Astrocyte (in vitro differentiated cells and primary cell): ENCODE data around the gene ATF6B. TPM values are rescaled to one million over a fixed set of nuclear protein-coding genes. Genes with fewer than 3 reads are reported as not detected.
"Not testable (repeated sequence)": the region's sequence is repeated elsewhere in the genome, so short reads cannot be mapped to it uniquely, and the experiment has no call there.

Source experiments
- DNase-seq: peaks from one replicate; pipeline ENCODE4 v3.0.0-alpha.2; 2010; ENCODE audit warnings: low read depth
- FAIRE-seq: peaks from 2 replicates; lab custom pipeline; 2011; peaks lifted over from hg19 to GRCh38; lab: Jason Lieb, UNC
- H2AFZ ChIP-seq: 2 replicates; pipeline ENCODE4 v1.6.0; 2012; ENCODE audit warnings: low read depth, low read length, inconsistent platforms
- H3K27ac ChIP-seq: 2 replicates; pipeline ENCODE4 v1.5.1; 2011; ENCODE audit warnings: low read depth, low read length, inconsistent platforms
- H3K27me3 ChIP-seq: 2 replicates; pipeline ENCODE4 v1.6.0; 2011; ENCODE audit warnings: low read length, inconsistent platforms; ENCODE audit not compliant: insufficient read depth
- H3K36me3 ChIP-seq: 2 replicates; pipeline ENCODE4 v1.5.1; 2011; ENCODE audit warnings: low read length, inconsistent platforms; ENCODE audit not compliant: insufficient read depth
- H3K4me1 ChIP-seq: 2 replicates; pipeline ENCODE4 v1.5.1; 2011; ENCODE audit warnings: low read length, inconsistent platforms; ENCODE audit not compliant: insufficient read depth
- H3K4me2 ChIP-seq: 2 replicates; pipeline ENCODE4 v1.6.0; 2012; ENCODE audit warnings: low read length, inconsistent platforms
- H3K4me3 ChIP-seq: 2 replicates; pipeline ENCODE4 v1.5.1; 2011; ENCODE audit warnings: low read depth, mild to moderate bottlenecking, low read length, inconsistent platforms; ENCODE audit not compliant: insufficient read depth
- H3K79me2 ChIP-seq: 2 replicates; pipeline ENCODE4 v1.6.0; 2012; ENCODE audit warnings: mild to moderate bottlenecking, low read length, inconsistent platforms; ENCODE audit not compliant: insufficient read depth
- H3K9ac ChIP-seq: 2 replicates; pipeline ENCODE4 v1.6.0; 2012; ENCODE audit warnings: mild to moderate bottlenecking, low read length, inconsistent platforms
- H3K9me3 ChIP-seq: 2 replicates; pipeline ENCODE4 v1.5.1; 2012; ENCODE audit warnings: low read depth, mild to moderate bottlenecking, low read length, inconsistent platforms; ENCODE audit not compliant: insufficient read depth
- H4K20me1 ChIP-seq: 2 replicates; pipeline ENCODE4 v1.6.0; 2012; ENCODE audit warnings: low read length, inconsistent platforms; ENCODE audit not compliant: insufficient read depth
- H3K27ac Mint-ChIP-seq: one replicate; pipeline ENCODE4 v1.8.0; 2021; ENCODE audit warnings: mild to moderate bottlenecking, mixed read lengths; ENCODE audit not compliant: unreplicated experiment
- H3K27me3 Mint-ChIP-seq: one replicate; pipeline ENCODE4 v1.8.0; 2021; ENCODE audit warnings: low read depth, mixed read lengths; ENCODE audit not compliant: unreplicated experiment
- H3K36me3 Mint-ChIP-seq: one replicate; pipeline ENCODE4 v1.8.0; 2021; ENCODE audit warnings: low read depth, mixed read lengths; ENCODE audit not compliant: unreplicated experiment
- H3K4me1 Mint-ChIP-seq: one replicate; pipeline ENCODE4 v1.8.0; 2021; ENCODE audit warnings: low read depth, mixed read lengths; ENCODE audit not compliant: unreplicated experiment
- H3K4me3 Mint-ChIP-seq: one replicate; pipeline ENCODE4 v1.8.0; 2021; ENCODE audit warnings: mild to moderate bottlenecking, moderate library complexity, mixed read lengths; ENCODE audit not compliant: unreplicated experiment
- H3K9me3 Mint-ChIP-seq: one replicate; pipeline ENCODE4 v1.8.0; 2021; ENCODE audit warnings: mild to moderate bottlenecking, mixed read lengths; ENCODE audit not compliant: unreplicated experiment
- EZH2 ChIP-seq: IDR thresholded peaks from 2 replicates; pipeline ENCODE4 v1.6.1; 2012; ENCODE audit warnings: mild to moderate bottlenecking, low read length, inconsistent platforms; ENCODE audit not compliant: insufficient read depth
- total RNA-seq: library from RNA; stranded (reverse); gene quantifications from 2 replicates; pipeline ENCODE4 v1.2.1, GENCODE V29; 2021
- TF ChIP-seq, protein P1 (sequence below): IDR thresholded peaks from 2 replicates; pipeline ENCODE4 v1.5.1; 2011; ENCODE audit warnings: low read depth, mild to moderate bottlenecking, inconsistent platforms, low read length, moderate library complexity; ENCODE audit not compliant: insufficient read depth

Gene ATF6B
- total RNA-seq, 1 donor from 2014 or later: 68.7 TPM

DNA sequence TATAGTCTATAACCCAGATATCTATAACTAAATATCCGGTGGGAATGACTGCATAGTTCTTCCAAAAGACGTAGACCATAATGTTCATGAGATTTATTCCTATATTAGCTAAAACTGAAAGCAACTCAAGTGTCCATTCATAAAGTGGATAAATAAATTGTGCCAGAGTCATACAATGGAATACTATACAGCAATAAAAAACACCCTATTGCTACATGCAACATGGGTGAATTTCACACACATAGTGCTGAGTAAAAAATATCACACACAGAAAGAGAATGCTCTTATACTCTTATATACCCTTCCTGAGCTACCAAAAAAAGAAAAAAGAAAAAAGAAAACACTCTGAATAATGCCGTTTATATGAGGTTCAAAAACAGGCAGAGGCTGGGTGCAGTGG is 25.8 kb downstream of the ATF6B start:
- Histone ChIP-seq H3K9ac (no peak overlapping the region), H3K36me3 (no peaks in the 10 kb centered on the region), H3K9me3 (peaks cover 5% of the 10 kb centered on the region), H3K27me3 (peaks cover 21% of the 10 kb centered on the region), H3K4me1 (no peaks in the 10 kb centered on the region), H4K20me1 (no peaks in the 10 kb centered on the region), H3K79me2 (no peaks in the 10 kb centered on the region), H2AFZ (no peak overlapping the region), H3K4me2 (no peak overlapping the region), H3K4me3 (no peak overlapping the region), H3K27ac (no peak overlapping the region)
- no peak for TF ChIP-seq EZH2
- TF ChIP-seq, protein P1, sequence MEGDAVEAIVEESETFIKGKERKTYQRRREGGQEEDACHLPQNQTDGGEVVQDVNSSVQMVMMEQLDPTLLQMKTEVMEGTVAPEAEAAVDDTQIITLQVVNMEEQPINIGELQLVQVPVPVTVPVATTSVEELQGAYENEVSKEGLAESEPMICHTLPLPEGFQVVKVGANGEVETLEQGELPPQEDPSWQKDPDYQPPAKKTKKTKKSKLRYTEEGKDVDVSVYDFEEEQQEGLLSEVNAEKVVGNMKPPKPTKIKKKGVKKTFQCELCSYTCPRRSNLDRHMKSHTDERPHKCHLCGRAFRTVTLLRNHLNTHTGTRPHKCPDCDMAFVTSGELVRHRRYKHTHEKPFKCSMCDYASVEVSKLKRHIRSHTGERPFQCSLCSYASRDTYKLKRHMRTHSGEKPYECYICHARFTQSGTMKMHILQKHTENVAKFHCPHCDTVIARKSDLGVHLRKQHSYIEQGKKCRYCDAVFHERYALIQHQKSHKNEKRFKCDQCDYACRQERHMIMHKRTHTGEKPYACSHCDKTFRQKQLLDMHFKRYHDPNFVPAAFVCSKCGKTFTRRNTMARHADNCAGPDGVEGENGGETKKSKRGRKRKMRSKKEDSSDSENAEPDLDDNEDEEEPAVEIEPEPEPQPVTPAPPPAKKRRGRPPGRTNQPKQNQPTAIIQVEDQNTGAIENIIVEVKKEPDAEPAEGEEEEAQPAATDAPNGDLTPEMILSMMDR: no peak
- H3K4me1 Mint-ChIP-seq: no peaks in the 10 kb centered on the region
- no peak for FAIRE-seq
- H3K27me3 Mint-ChIP-seq: peaks cover 72% of the 10 kb centered on the region
- H3K4me3 Mint-ChIP-seq: no peak overlapping the region
- H3K27ac Mint-ChIP-seq: no peak overlapping the region
- H3K9me3 Mint-ChIP-seq: peaks cover 2% of the 10 kb centered on the region
- peaks cover 1% of the 10 kb centered on the region for H3K36me3 Mint-ChIP-seq
- DNase-seq: no peak

DNA sequence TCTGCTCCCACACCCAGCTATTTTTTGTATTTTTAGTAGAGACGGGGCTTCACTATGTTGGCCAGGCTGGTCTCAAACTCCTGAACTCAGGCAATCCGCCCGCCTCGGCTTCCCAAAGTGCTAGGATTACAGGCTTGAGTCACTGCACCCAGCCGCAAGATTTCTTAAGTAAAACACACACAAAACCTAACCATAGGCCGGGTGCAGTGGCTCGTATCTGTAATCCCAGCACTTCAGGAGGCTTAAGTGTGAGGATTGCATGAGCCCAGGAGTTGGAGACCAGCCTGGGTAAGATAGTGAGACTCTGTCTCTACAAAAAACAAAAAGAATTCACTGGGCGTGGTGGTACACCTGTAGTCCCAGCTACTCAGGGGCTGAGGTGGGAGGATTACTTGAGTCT is 27.8 kb downstream of the ATF6B start:
- not testable (repeated sequence) for H3K4me2 ChIP-seq, FAIRE-seq, H3K4me1 Mint-ChIP-seq, DNase-seq, H3K9ac ChIP-seq, H3K9me3 ChIP-seq, H2AFZ ChIP-seq, H3K36me3 ChIP-seq, H4K20me1 ChIP-seq, H3K27ac ChIP-seq, H3K27ac Mint-ChIP-seq, H3K36me3 Mint-ChIP-seq, H3K9me3 Mint-ChIP-seq, H3K4me1 ChIP-seq, H3K4me3 ChIP-seq, H3K79me2 ChIP-seq, H3K4me3 Mint-ChIP-seq
- H3K27me3 ChIP-seq: peaks cover 41% of the 10 kb centered on the region
- H3K27me3 Mint-ChIP-seq: peaks cover 64% of the 10 kb centered on the region

DNA sequence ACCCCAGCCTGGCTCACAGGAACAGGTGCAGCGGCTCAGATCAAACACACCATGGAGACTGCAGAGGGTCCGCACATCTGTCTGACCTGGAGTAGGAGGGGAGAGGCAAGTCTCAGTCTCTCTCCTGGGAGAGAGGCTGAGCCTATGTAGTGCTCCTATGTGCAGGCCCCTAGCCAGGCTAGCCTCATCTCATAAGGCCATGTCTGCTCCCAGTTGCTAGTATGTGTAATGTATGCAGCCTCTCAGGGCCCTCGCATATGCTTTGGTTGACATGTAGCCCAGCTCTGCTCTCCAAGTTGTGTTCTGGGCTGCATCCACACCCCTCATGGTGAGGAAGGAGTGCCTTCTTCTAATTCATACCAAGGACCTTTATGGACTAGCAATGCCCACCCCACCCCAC is 30.7 kb downstream of the ATF6B start:
- Histone ChIP-seq H3K9me3 (peaks cover 3% of the 10 kb centered on the region), H4K20me1 (peaks cover 9% of the 10 kb centered on the region), H3K9ac (no peak overlapping the region), H3K4me1 (peaks cover 9% of the 10 kb centered on the region), H3K27ac (no peak overlapping the region), H3K36me3 (no peaks in the 10 kb centered on the region), H3K27me3 (peaks cover 65% of the 10 kb centered on the region), H3K79me2 (no peaks in the 10 kb centered on the region), H3K4me2 (no peak overlapping the region), H2AFZ (no peak overlapping the region), H3K4me3 (no peak overlapping the region)
- no peak for TF ChIP-seq EZH2
- TF ChIP-seq, protein P1: no peak
- Mint-ChIP-seq H3K4me1 (no peaks in the 10 kb centered on the region), H3K36me3 (peaks cover 5% of the 10 kb centered on the region), H3K4me3 (no peak overlapping the region), H3K27me3 (peaks cover 70% of the 10 kb centered on the region), H3K9me3 (no peaks in the 10 kb centered on the region), H3K27ac (no peak overlapping the region)
- FAIRE-seq: no peak
- DNase-seq: no peak
